Lung (tissue), 12 donors: ENCODE results near the gene PRICKLE1. TPM values are rescaled to one million over a fixed set of nuclear protein-coding genes. Genes with fewer than 3 reads are reported as not detected.

Experiments used
- ATAC-seq: fragments of 200-7000 bp; cut with Tn5 transposase; one replicate; pipeline ENCODE4 v1.9.1; 2020; ENCODE audit warnings: moderate number of reproducible peaks; ENCODE audit not compliant: insufficient read depth, low FRiP score
- DNase-seq, 3 donors: peaks; one replicate each; pipeline ENCODE4 v3.0.0-alpha.2; 2013 to 2017
- H3K27ac ChIP-seq, 2 donors: one replicate each; pipeline ENCODE4 v1.5.1; 2013; ENCODE audit warnings: mild to moderate bottlenecking in 2 of 2, moderate library complexity in 2 of 2, control low read depth in 1 of 2, inconsistent platforms in 1 of 2, low read depth in 1 of 2, low read length in 1 of 2
- H3K27me3 ChIP-seq, 3 donors: one replicate each; pipeline ENCODE4 v1.5.1; 2013; ENCODE audit warnings: low read length in 2 of 3; ENCODE audit not compliant: control insufficient read depth in 3 of 3, insufficient read depth in 3 of 3
- H3K36me3 ChIP-seq, 4 donors: one replicate each; pipeline ENCODE4 v1.5.1; 2013; ENCODE audit warnings: low read length in 4 of 4, mild to moderate bottlenecking in 1 of 4, moderate library complexity in 1 of 4; ENCODE audit not compliant: control insufficient read depth in 4 of 4, insufficient read depth in 4 of 4
- H3K4me1 ChIP-seq, 5 donors: one replicate each; pipeline ENCODE4 v1.5.1; 2013; ENCODE audit warnings: low read length in 5 of 5, mild to moderate bottlenecking in 2 of 5, moderate library complexity in 1 of 5; ENCODE audit not compliant: control insufficient read depth in 5 of 5, insufficient read depth in 5 of 5
- H3K4me3 ChIP-seq: one replicate; pipeline ENCODE4 v1.5.1; 2013; ENCODE audit warnings: mild to moderate bottlenecking, control low read depth, moderate library complexity
- H3K9ac ChIP-seq, 2 donors: one replicate each; pipeline ENCODE4 v1.5.1; 2013; ENCODE audit warnings: low read length in 2 of 2, control low read depth in 1 of 2; ENCODE audit not compliant: insufficient read depth in 1 of 2
- H3K9me3 ChIP-seq, 4 donors: one replicate each; pipeline ENCODE4 v1.5.1; 2013; ENCODE audit warnings: low read length in 3 of 4, mild to moderate bottlenecking in 1 of 4, moderate library complexity in 1 of 4; ENCODE audit not compliant: control insufficient read depth in 4 of 4, insufficient read depth in 3 of 4
- CTCF ChIP-seq: IDR thresholded peaks from 2 replicates; pipeline ENCODE4 v1.5.1; 2012; ENCODE audit warnings: mild to moderate bottlenecking; ENCODE audit errors: control extremely low read depth, extremely low read depth
- WGBS, 2 donors: extraction: QIAGEN DNeasy Blood & Tissue Kit; methylation state at CpG; one replicate each; pipeline ENCODE4 v1.1.7; 2013; 5-methylcytosine and 5-hydroxymethylcytosine counted together
- polyA plus RNA-seq, 2 donors: library from polyadenylated mRNA; stranded (reverse); fragments of 200-250 nt; gene quantifications; one replicate each; pipeline ENCODE4 v1.2.1, GENCODE V29; 2013
- total RNA-seq, 2 donors: library from RNA; depleted of rRNA in 1 of 2; stranded (reverse); fragments of >200 nt in 1 of 2; gene quantifications; one replicate each; pipeline ENCODE4 v1.2.1, GENCODE V29; 2014 to 2021
- donor health status: control.
- donor health status: control.
- donor health status: Bipolar disorder and iron deficiency.
- donor health status: healthy.
- donor health status: DM: yes; HTN: yes; CAD: no.

Gene PRICKLE1
- total and polyA plus RNA-seq, 4 donors = 2.1 to 60.1 (median 7.8) TPM

GRCh38 chr12:42575717-42576116, 13.8 kb downstream of the PRICKLE1 start:
- H3K27ac ChIP-seq = no peak overlapping the region

GRCh38 chr12:42574851-42575266, 14.7 kb downstream of the PRICKLE1 start:
- peak in 1 of 3 donors; percentile 18 for DNase-seq

More at GRCh38 chr12:42575717-42576116, 13.8 kb downstream of the PRICKLE1 start:
- TF ChIP-seq CTCF = no peak
- H3K9me3 ChIP-seq = no peaks in the 10 kb centered on the region
- no peaks in the 10 kb centered on the region for H3K27me3 ChIP-seq
- H3K4me3 ChIP-seq = no peak overlapping the region
- peak; percentile 2 for ATAC-seq
- H3K4me1 ChIP-seq = peaks cover 0 to 20% (median 14%) of the 10 kb centered on the region in 5 donors
- 32 to 33% methylated on average over 1 of the region's 1 CpG for WGBS, 2 donors
- no peaks in the 10 kb centered on the region for H3K36me3 ChIP-seq
- DNase-seq = peak in 2 of 3 donors; percentile 36 to 51
- peak overlapping the region in 1 of 2 donors; percentile 23 for H3K9ac ChIP-seq

GRCh38 chr12:42571327-42572009, 18.1 kb downstream of the PRICKLE1 start:
- H3K9ac ChIP-seq = no peak overlapping the region
- ATAC-seq = no peak
- H3K4me3 ChIP-seq = no peak overlapping the region
- H3K27me3 ChIP-seq = no peaks in the 10 kb centered on the region
- 89 to 96% methylated on average over 2 of the region's 2 CpGs for WGBS, 2 donors
- H3K27ac ChIP-seq = no peak overlapping the region
- DNase-seq = no peak
- no peak for TF ChIP-seq CTCF
- no peaks in the 10 kb centered on the region for H3K36me3 ChIP-seq
- H3K9me3 ChIP-seq = no peaks in the 10 kb centered on the region
- peaks cover 0 to 20% (median 10%) of the 10 kb centered on the region in 5 donors for H3K4me1 ChIP-seq

More at GRCh38 chr12:42574851-42575266, 14.7 kb downstream of the PRICKLE1 start:
- peak overlapping the region in 1 of 2 donors; percentile 38 for H3K9ac ChIP-seq
- no peak overlapping the region for H3K4me3 ChIP-seq
- no peaks in the 10 kb centered on the region for H3K27me3 ChIP-seq
- no peak overlapping the region for H3K27ac ChIP-seq
- no peaks in the 10 kb centered on the region for H3K36me3 ChIP-seq
- no peak for ATAC-seq
- no peak for TF ChIP-seq CTCF
- no peaks in the 10 kb centered on the region for H3K9me3 ChIP-seq
- H3K4me1 ChIP-seq = peaks cover 0 to 22% (median 14%) of the 10 kb centered on the region in 5 donors
